CD4-positive, alpha-beta T cell (primary cell): Measurements from ENCODE around the gene GATAD1. TPM values are rescaled to one million over a fixed set of nuclear protein-coding genes. Genes with fewer than 3 reads are reported as not detected.

Experiments
- ATAC-seq: fragments of 200-7000 bp; cut with Tn5 transposase; one replicate; pipeline ENCODE4 v1.10.0; 2022; ENCODE audit warnings: mild to moderate bottlenecking; ENCODE audit not compliant: poor library complexity
- CTCF ChIA-PET: fragments of 350-600 bp; sonication (Branson Sonifier 250); formaldehyde crosslinking; loops from one replicate; lab custom pipeline; 2021; ENCODE audit warnings: antibody characterized with exemption, inconsistent platforms; lab: Charles Lee
- POLR2A ChIA-PET: fragments of 350-600 bp; sonication (Branson Sonifier 250); formaldehyde crosslinking; loops from one replicate; lab custom pipeline; 2021; ENCODE audit warnings: antibody characterized with exemption, inconsistent platforms; lab: Charles Lee
- DNase-seq, 14 experiments: peaks; one replicate each; pipeline ENCODE4 v3.0.0-alpha.2; 2013 to 2020; ENCODE audit warnings: mixed read lengths in 2 of 14
- H3K27ac ChIP-seq, 2 donors: one replicate each; pipeline versions ENCODE4 v1.5.1 to v1.7.0; 2013; ENCODE audit warnings: low read length in 2 of 2, low read depth in 1 of 2, mild to moderate bottlenecking in 1 of 2
- H3K27me3 ChIP-seq, 2 experiments: 1 replicate in 1 of 2; 2 replicates in 1 of 2; pipeline versions ENCODE4 v1.6.1 to v1.7.0; 2013; ENCODE audit warnings: low read length in 2 of 2, control low read depth in 1 of 2, mild to moderate bottlenecking in 1 of 2, moderate library complexity in 1 of 2; ENCODE audit not compliant: insufficient read depth in 2 of 2, control insufficient read depth in 1 of 2
- H3K36me3 ChIP-seq: one replicate; pipeline ENCODE4 v1.6.1; 2013; ENCODE audit warnings: low read length, control low read depth; ENCODE audit not compliant: insufficient read depth
- H3K4me1 ChIP-seq: one replicate; pipeline ENCODE4 v1.6.1; 2013; ENCODE audit warnings: low read length, control low read depth; ENCODE audit not compliant: insufficient read depth
- H3K4me3 ChIP-seq: one replicate; pipeline ENCODE4 v1.5.1; 2013; ENCODE audit warnings: mild to moderate bottlenecking, low read length, moderate library complexity
- H3K9me3 ChIP-seq, 2 experiments: 1 replicate in 1 of 2; 2 replicates in 1 of 2; pipeline versions ENCODE4 v1.6.1 to v1.7.0; 2013; ENCODE audit warnings: low read length in 2 of 2, mild to moderate bottlenecking in 2 of 2, control low read depth in 1 of 2, moderate library complexity in 1 of 2; ENCODE audit not compliant: control insufficient read depth in 1 of 2, insufficient read depth in 1 of 2
- H3K27ac Mint-ChIP-seq: one replicate; pipeline ENCODE4 v1.8.0; 2020; ENCODE audit warnings: mixed read lengths
- H3K27me3 Mint-ChIP-seq: one replicate; pipeline ENCODE4 v1.8.0; 2021; ENCODE audit warnings: mixed read lengths
- H3K36me3 Mint-ChIP-seq: one replicate; pipeline ENCODE4 v1.8.0; 2021; ENCODE audit warnings: low read depth, mixed read lengths
- H3K4me1 Mint-ChIP-seq: one replicate; pipeline ENCODE4 v1.8.0; 2021; ENCODE audit warnings: low read depth, mixed read lengths
- H3K4me3 Mint-ChIP-seq: one replicate; pipeline ENCODE4 v1.8.0; 2020; ENCODE audit warnings: mild to moderate bottlenecking, mixed read lengths
- H3K9me3 Mint-ChIP-seq: one replicate; pipeline ENCODE4 v1.8.0; 2020; ENCODE audit warnings: mixed read lengths
- intact Hi-C, 2 experiments: fragments of 100-400 bp; cut with DNase I in 1 of 2; cut with micrococcal nuclease in 1 of 2; formaldehyde crosslinking; loops; one replicate each; pipeline versions ENCODE4 v1.15.1 to v1.9.0; 2023 to 2025; cut with DNase I, micrococcal nuclease
- total RNA-seq, 174 experiments: library from RNA in 2 of 174; stranded (reverse) in 2 of 174; gene quantifications; one replicate each; pipeline ENCODE4 v1.2.3 and lab custom pipeline; 2021 to 2026
- TF ChIP-seq, protein P1 (sequence below): fragments of 200-600 bp; IDR thresholded peaks from one replicate; pipeline ENCODE4 v1.8.0; 2022; ENCODE audit warnings: antibody characterized with exemption, mild to moderate bottlenecking

GATAD1 gene
- total RNA-seq, 2 experiments from 2014 or later: 12.0 to 13.5 TPM

- Histone ChIP-seq H3K4me3 (no peak overlapping the region), H3K36me3 (no peaks in the 10 kb centered on the region), H3K9me3 (no peaks in the 10 kb centered on the region), H3K27me3 (peaks cover 2 to 11% of the 10 kb centered on the region in 2 experiments), H3K27ac (no peak overlapping the region), H3K4me1 (peaks cover 11% of the 10 kb centered on the region)
- POLR2A ChIA-PET: interaction anchor here (6.0 kb wide), 1 partner anchor 26 kb away, joined by 50 read pairs; the partner anchor contains the start of gene GATAD1
- CTCF ChIA-PET: interaction anchor here (4.5 kb wide), 1 partner anchor 26 kb away, joined by 41 read pairs; the partner anchor contains the start of gene GATAD1
- intact Hi-C loops: loop anchor here (5.0 kb wide), 2 partner anchors 40 to 630 kb away; no protein-coding TSS in a partner anchor
- peaks cover 12% of the 10 kb centered on the region for H3K4me1 Mint-ChIP-seq
- no peak overlapping the region for H3K27ac Mint-ChIP-seq
- TF ChIP-seq, protein P1, sequence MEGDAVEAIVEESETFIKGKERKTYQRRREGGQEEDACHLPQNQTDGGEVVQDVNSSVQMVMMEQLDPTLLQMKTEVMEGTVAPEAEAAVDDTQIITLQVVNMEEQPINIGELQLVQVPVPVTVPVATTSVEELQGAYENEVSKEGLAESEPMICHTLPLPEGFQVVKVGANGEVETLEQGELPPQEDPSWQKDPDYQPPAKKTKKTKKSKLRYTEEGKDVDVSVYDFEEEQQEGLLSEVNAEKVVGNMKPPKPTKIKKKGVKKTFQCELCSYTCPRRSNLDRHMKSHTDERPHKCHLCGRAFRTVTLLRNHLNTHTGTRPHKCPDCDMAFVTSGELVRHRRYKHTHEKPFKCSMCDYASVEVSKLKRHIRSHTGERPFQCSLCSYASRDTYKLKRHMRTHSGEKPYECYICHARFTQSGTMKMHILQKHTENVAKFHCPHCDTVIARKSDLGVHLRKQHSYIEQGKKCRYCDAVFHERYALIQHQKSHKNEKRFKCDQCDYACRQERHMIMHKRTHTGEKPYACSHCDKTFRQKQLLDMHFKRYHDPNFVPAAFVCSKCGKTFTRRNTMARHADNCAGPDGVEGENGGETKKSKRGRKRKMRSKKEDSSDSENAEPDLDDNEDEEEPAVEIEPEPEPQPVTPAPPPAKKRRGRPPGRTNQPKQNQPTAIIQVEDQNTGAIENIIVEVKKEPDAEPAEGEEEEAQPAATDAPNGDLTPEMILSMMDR: no peak
- DNase-seq: no peak
- H3K4me3 Mint-ChIP-seq: no peak overlapping the region
- H3K9me3 Mint-ChIP-seq: no peaks in the 10 kb centered on the region
- H3K36me3 Mint-ChIP-seq: no peaks in the 10 kb centered on the region
- peaks cover 12% of the 10 kb centered on the region for H3K27me3 Mint-ChIP-seq
- no peak for ATAC-seq
These were observed 25.4 kb upstream of the GATAD1 start for GRCh38 chr7:92421676-92422435.

DNA sequence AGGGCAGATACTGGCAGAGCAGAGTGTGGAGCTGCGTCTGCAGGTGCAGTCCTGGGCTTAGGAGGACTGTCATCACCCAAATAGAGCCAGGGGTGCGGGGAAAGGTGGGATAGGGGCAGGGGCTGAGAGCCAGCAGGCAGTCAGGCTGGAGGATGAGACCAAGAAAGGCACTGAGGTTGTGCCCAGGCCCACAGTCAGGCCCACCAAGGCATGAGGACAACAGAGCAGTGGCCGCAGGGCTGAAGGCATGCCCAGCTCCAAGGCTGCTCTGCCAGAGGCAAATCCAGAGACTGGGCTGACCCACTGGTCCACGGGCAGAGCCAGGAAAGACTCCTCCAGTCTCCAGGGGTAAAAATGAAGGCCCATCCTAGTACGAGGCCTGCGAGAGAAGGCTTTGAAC, 24.4 kb upstream of the GATAD1 start:
- intact Hi-C loops: loop anchor here (5.0 kb wide), 2 partner anchors 39 to 629 kb away; no protein-coding TSS in a partner anchor

DNA sequence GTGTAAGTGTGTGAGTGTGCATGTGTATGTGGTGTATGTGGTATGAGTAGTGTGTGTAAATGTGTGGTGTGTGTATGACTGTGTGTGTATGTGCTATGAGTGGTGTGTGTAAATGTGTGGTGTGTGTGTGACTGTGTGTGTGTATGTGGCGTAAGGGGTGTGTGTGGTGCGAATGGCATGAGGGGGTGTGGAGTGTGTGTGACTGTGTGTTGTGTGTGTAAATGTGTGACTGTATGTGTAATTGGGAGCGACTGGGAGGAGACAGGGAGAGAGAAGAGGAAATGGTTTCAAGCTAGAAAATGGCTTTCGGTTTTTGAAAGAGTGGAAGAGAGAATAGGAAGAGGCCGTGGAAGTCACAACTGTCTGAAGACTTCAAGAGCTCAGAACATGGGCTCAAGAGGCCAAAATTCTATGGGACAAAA, 23.6 kb upstream of the GATAD1 start:
- ATAC-seq (no peak), DNase-seq (peak in 2 of 14 experiments; percentile 4 to 18)
- H3K4me1 ChIP-seq: peaks cover 11% of the 10 kb centered on the region
- Mint-ChIP-seq H3K36me3 (no peaks in the 10 kb centered on the region), H3K9me3 (no peaks in the 10 kb centered on the region), H3K27me3 (peaks cover 22% of the 10 kb centered on the region), H3K4me3 (no peak overlapping the region), H3K27ac (no peak overlapping the region), H3K4me1 (peaks cover 12% of the 10 kb centered on the region)
- CTCF ChIA-PET: interaction anchor here (0.9 to 4.5 kb wide), 6 partner anchors 8 to 105 kb away, joined by 3 to 41 read pairs (median 5); partner anchors contain the start of genes GATAD1, PEX1 and RBM48
- POLR2A ChIA-PET: interaction anchor here (1.7 to 6.0 kb wide), 2 partner anchors 24 to 178 kb away, joined by 6 to 50 read pairs; partner anchors contain the start of genes ANKIB1, GATAD1 and KRIT1
- no peaks in the 10 kb centered on the region for H3K9me3 ChIP-seq
- H3K4me3 ChIP-seq: no peak overlapping the region
- intact Hi-C loops: loop anchor here (1.0 to 5.0 kb wide), 4 partner anchors 24 to 632 kb away; partner anchors contain the start of gene GATAD1 (in 1 of the 2)
- TF ChIP-seq, protein P1: no peak
- H3K27me3 ChIP-seq: peaks cover 2 to 11% of the 10 kb centered on the region in 2 experiments
- H3K27ac ChIP-seq: no peak overlapping the region
- no peaks in the 10 kb centered on the region for H3K36me3 ChIP-seq

More for the DNA sequence above, 24.4 kb upstream of the GATAD1 start:
- Histone ChIP-seq H3K4me1 (peaks cover 11% of the 10 kb centered on the region), H3K27ac (no peak overlapping the region), H3K4me3 (no peak overlapping the region), H3K27me3 (peaks cover 2 to 11% of the 10 kb centered on the region in 2 experiments), H3K36me3 (no peaks in the 10 kb centered on the region), H3K9me3 (no peaks in the 10 kb centered on the region)
- ChIA-PET CTCF (interaction anchor here (4.5 kb wide), 1 partner anchor 25 kb away, joined by 41 read pairs; the partner anchor contains the start of gene GATAD1), POLR2A (interaction anchor here (6.0 kb wide), 1 partner anchor 25 kb away, joined by 50 read pairs; the partner anchor contains the start of gene GATAD1)
- Mint-ChIP-seq H3K27me3 (peaks cover 22% of the 10 kb centered on the region), H3K4me3 (no peak overlapping the region), H3K27ac (no peak overlapping the region), H3K36me3 (no peaks in the 10 kb centered on the region), H3K4me1 (peaks cover 12% of the 10 kb centered on the region), H3K9me3 (no peaks in the 10 kb centered on the region)
- ATAC-seq (no peak), DNase-seq (no peak)
- TF ChIP-seq, protein P1: no peak
